ENCODE data around the gene DNAH5. TPM values are rescaled to one million over a fixed set of nuclear protein-coding genes. Genes with fewer than 3 reads are reported as not detected.

DNAH5 gene
- total RNA-seq, 1 donor from 2014 or later: 0.20 TPM

DNA sequence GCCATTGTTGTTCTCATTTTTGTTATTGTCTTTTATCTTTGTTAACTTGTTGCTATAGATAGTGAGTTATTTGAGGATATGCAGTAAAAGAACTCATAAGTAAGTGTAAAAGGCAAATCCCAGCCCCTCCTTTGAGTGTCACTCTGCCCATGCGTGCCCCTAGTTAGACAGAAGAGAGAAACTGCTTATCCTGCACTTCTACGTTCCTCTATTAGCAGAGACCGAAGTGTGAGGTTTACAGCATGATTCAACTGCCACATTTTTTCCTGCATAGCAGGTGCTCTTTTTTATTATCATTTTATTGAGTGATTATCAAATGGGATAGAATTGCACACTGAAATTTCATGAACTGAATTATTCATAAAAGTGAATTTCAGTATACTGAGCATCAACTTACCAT is 12.0 kb upstream of the DNAH5 start:
- no peak for DNase-seq
- no peaks in the 10 kb centered on the region for H3K36me3 Mint-ChIP-seq (ENCODE audit: unreplicated experiment)
- H3K27me3 Mint-ChIP-seq (ENCODE audit: unreplicated experiment): no peaks in the 10 kb centered on the region
- peaks cover 6% of the 10 kb centered on the region for H3K4me1 Mint-ChIP-seq (ENCODE audit: low read depth, unreplicated experiment)
- no peak overlapping the region for H3K27ac Mint-ChIP-seq (ENCODE audit: unreplicated experiment)
- no peak for TF ChIP-seq CTCF (IDR thresholded peaks at IDR 0.05; ENCODE audit: partially characterized antibody, unreplicated experiment)
- no peak overlapping the region for H3K4me3 Mint-ChIP-seq (ENCODE audit: unreplicated experiment)
- no peaks in the 10 kb centered on the region for H3K9me3 Mint-ChIP-seq (ENCODE audit: unreplicated experiment)

- Mint-ChIP-seq H3K36me3 (ENCODE audit: unreplicated experiment) (no peaks in the 10 kb centered on the region), H3K4me1 (ENCODE audit: low read depth, unreplicated experiment) (peaks cover 6% of the 10 kb centered on the region), H3K4me3 (ENCODE audit: unreplicated experiment) (no peak overlapping the region), H3K27ac (ENCODE audit: unreplicated experiment) (no peak overlapping the region), H3K9me3 (ENCODE audit: unreplicated experiment) (no peaks in the 10 kb centered on the region), H3K27me3 (ENCODE audit: unreplicated experiment) (no peaks in the 10 kb centered on the region)
- no peak for DNase-seq
- TF ChIP-seq CTCF (IDR thresholded peaks at IDR 0.05; ENCODE audit: partially characterized antibody, unreplicated experiment): no peak
These were observed 11.4 kb upstream of the DNAH5 start for GRCh38 chr5:13955896-13956295.

DNA sequence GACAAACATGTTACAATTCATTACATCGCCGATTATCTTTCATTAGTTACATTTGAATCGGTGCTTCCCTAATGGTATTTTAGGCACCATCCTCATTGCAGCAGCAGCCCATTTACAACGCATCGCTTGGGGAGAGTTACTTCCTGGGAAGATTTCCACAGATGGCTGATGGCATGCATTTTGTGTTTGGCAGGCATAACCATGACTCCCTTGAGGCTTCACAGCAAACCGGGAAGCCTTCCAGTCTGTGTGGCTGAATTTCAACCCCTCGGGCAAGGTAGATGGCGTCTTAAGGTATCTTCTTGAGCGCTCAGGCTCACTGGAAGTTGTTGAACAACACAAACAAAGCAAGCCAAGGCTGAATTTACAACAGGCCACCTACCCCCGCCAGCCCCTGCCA is 1.6 kb upstream of the DNAH5 start:
- Mint-ChIP-seq H3K4me3 (ENCODE audit: unreplicated experiment) (no peak overlapping the region), H3K4me1 (ENCODE audit: low read depth, unreplicated experiment) (peaks cover 7% of the 10 kb centered on the region), H3K9me3 (ENCODE audit: unreplicated experiment) (no peaks in the 10 kb centered on the region), H3K27me3 (ENCODE audit: unreplicated experiment) (no peaks in the 10 kb centered on the region), H3K36me3 (ENCODE audit: unreplicated experiment) (no peaks in the 10 kb centered on the region), H3K27ac (ENCODE audit: unreplicated experiment) (no peak overlapping the region)
- DNase-seq: no peak
- no peak for TF ChIP-seq CTCF (IDR thresholded peaks at IDR 0.05; ENCODE audit: partially characterized antibody, unreplicated experiment)

DNA sequence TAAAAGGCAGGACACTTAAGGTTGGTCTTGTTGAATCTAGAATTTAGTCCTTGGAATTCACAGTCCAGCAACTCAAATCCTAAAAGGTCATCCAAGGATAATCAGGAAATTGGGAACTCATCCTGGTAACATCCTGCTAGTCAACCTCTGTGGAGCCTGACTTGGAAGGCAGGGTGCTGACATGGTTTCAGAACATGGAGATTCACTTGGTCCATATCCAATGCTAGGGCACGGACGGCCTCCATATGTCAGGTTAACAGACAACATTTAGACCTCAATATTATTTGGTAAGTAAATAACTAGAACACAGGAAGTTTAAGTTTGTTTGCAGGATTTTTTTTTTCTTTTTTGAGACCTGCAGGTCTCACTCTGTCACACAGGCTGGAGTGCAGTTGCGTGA is 783 bp upstream of the DNAH5 start:
- Mint-ChIP-seq H3K4me3 (ENCODE audit: unreplicated experiment) (no peak overlapping the region), H3K4me1 (ENCODE audit: low read depth, unreplicated experiment) (peaks cover 7% of the 10 kb centered on the region), H3K36me3 (ENCODE audit: unreplicated experiment) (no peaks in the 10 kb centered on the region), H3K27me3 (ENCODE audit: unreplicated experiment) (no peaks in the 10 kb centered on the region), H3K9me3 (ENCODE audit: unreplicated experiment) (no peaks in the 10 kb centered on the region), H3K27ac (ENCODE audit: unreplicated experiment) (no peak overlapping the region)
- no peak for DNase-seq
- TF ChIP-seq CTCF (IDR thresholded peaks at IDR 0.05; ENCODE audit: partially characterized antibody, unreplicated experiment): no peak

- TF ChIP-seq CTCF (IDR thresholded peaks at IDR 0.05; ENCODE audit: partially characterized antibody, unreplicated experiment): no peak
- H3K4me3 Mint-ChIP-seq (ENCODE audit: unreplicated experiment): no peak overlapping the region
- H3K27ac Mint-ChIP-seq (ENCODE audit: unreplicated experiment): no peak overlapping the region
- H3K4me1 Mint-ChIP-seq (ENCODE audit: low read depth, unreplicated experiment): peaks cover 7% of the 10 kb centered on the region
- DNase-seq: no peak
- H3K27me3 Mint-ChIP-seq (ENCODE audit: unreplicated experiment): no peaks in the 10 kb centered on the region
- H3K9me3 Mint-ChIP-seq (ENCODE audit: unreplicated experiment): no peaks in the 10 kb centered on the region
- H3K36me3 Mint-ChIP-seq (ENCODE audit: unreplicated experiment): no peaks in the 10 kb centered on the region
These were observed 812 bp downstream of the DNAH5 start for GRCh38 chr5:13943676-13944075.
